NCI-H774 (cell line): ENCODE results near the gene LCN9.
"Not testable (repeated sequence)": the region's sequence is repeated elsewhere in the genome, so short reads cannot be mapped to it uniquely, and the experiment has no call there.

ENCODE experiments used
- DNase-seq: peaks from one replicate; lab custom pipeline; 2025; lab: John Stamatoyannopoulos, UW

The LCN9 gene

GRCh38 chr9:135671591-135672041 lies 8.5 kb downstream of the LCN9 start:
- DNase-seq: no peak

DNA sequence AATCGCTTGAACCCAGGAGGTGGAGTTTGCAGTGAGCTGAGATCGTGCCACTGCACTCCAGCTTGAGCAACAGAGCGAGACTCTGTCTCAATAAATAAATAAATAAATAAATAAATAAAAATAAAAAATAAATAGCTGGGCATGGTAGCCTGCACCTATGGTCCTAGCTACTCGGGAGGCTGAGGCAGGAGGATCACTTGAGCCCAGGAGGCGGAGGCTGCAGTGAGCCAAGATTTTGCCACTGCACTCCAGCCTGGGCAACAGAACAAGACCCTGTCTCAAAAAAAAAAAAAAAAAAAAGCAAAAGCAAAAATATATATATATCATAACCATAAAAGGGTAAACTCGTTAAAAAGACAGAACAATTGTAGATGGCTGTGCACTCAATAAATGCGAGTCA lies 9.7 kb downstream of the LCN9 start:
- not testable (repeated sequence) for DNase-seq

- DNase-seq: no peak
These were observed 10.8 kb downstream of the LCN9 start for GRCh38 chr9:135673941-135674340.

GRCh38 chr9:135674977-135675376 lies 11.9 kb downstream of the LCN9 start:
- no peak for DNase-seq

DNA sequence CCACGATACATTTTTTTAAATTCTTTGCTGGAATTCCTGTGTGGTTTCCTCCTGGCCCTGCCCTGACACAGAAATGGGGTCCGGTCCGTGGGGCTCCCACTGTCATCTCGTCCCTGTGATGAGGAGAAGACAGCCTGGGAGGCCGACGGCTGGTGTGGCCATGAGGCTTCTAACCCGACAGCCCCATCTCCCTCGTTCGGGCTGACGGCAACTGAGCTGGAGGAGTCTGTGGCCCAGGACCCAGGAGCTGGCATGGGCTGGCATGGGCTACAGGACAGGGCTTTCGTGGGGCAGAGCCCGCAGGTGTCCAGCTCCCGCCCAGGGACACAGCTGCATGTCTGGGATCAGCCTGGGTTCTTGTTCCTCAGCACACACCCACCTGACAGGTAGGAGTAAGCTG lies 13.8 kb downstream of the LCN9 start:
- DNase-seq: no peak

DNA sequence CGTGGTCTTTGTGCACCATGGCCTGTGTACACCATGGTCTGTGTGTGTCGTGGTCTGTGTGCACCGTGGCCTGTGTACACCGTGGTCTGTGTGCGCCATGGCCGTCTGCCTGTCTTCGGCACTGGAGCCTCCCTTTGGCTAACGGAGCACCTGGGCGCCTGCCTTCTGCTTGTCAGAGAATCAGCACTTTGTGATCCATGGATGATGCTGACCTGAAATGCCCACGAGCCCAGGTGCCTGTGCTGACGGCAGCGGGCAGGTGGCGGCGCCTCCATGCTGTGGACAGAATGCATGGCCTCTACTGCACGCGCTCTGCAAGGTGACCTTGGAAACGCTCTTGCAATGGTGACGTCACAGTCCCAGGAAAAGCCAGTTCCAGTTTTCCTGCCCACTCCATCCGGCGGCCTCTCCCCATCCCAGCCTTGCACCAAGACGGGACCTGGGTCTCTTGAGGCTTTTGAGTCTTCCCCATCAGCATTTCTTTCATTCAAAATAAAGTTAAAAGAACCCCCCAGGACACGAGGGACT lies 14.6 kb downstream of the LCN9 start:
- no peak for DNase-seq

DNA sequence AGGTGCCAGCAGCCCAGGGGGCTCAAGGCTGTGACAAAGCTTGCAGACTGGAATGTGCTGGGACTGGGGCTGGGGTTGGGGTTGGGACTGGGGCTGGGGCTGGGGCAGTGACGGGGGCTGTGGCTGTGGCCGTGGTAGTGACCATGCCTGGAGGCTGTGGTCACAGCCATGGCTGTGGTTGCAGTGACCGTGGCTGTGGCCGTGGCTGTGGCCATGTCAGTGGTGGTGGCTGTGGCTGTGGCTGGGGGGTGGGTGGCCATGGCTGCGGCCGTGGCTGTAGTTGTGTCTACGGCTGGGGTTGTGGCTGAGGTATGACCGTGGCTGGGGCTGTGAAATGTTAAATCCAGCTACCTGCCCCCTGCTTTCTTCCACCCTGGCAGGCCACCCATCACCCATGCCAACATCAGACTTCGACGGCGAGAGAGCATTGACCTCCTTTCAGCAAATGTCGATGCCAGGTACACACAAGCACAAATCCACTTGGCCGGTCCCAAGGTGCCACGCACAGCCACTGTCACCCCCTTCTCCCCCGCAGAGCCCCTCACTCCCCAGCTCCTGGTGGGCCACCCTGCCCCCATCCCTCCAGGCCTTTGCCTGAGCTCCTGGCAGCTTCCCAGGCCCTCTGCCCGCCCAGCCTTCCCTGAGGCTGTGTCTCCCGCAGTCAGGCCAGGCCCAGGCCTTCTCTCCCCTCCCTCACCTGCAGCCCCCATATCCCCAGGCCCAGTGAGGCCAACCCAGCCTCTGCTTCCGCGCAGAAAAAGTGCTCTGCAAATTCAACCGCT lies 15.3 kb downstream of the LCN9 start:
- no peak for DNase-seq

DNA sequence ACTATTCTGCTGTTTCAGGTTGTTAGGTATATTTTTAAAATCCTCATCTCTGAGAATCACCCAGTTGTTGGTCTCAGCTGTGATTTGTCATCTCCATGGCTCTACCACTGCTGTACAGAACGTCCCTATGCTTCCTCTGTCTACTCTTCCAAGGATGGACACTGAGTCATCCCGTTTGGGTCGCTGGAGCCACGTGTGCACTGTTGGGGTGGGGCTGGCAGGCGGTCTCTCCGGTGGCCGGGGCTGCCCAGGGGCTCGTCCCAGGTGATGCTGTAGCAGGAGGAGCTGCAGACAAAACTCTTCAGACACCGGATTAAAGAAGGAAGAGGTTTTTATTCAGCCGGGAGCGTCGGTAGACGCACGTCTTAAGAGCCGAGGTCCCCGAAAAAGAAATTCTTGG lies 16.9 kb downstream of the LCN9 start:
- DNase-seq: no peak

- no peak for DNase-seq
These were observed 18.1 kb downstream of the LCN9 start for GRCh38 chr9:135681161-135681560.

DNA sequence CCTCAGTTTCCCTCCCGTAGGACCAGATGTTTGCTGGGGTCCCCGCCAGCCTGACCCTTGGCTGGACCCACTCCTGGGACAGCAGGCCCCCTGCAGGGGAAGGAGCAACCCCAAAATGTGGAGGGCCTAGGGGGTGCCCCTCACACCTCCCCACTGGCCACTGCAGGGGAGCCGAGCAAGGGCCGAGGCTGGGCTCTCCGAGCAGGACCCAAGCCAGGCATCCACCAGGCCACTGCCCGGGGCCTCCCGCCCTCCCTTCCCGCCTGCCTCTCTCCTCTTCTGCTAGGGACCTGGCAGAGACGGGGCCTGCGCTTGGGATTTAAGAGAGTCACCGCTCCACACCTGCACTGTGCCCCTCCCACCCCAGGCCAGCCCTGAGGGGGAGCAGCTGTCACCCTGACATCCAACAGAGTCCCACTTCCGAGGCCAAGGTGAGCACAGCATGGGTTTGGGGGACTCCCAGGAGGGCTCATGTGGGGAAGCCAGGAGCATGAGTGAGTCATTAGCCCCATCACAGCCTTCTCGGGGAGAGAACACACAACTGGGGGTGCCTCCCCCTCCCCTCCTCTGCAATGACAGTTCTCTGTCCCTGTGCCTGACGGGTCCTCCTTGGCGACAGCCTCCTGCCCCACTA lies 20.4 kb downstream of the LCN9 start:
- DNase-seq: no peak

DNA sequence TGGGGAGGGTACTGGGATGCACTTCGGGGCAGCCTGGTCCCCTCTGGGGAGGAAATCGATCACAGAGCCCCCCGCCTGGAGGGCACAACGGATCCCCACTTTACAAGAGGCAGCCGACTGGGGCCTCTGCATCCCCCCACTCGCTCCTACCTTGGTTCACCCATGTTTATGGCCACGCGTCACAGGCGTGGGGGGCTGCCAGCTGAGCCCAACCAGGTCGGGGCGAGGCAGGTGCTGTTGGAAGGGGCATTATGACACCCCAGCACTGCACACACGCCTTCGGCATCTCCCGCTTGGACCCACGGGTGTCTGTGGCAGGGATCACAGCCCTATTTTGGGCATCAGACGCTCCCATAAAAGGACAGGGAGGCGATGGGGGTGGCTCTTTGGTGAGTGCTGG lies 21.6 kb downstream of the LCN9 start:
- DNase-seq: no peak

- no peak for DNase-seq
These were observed 24.1 kb downstream of the LCN9 start for GRCh38 chr9:135687216-135687615.

DNA sequence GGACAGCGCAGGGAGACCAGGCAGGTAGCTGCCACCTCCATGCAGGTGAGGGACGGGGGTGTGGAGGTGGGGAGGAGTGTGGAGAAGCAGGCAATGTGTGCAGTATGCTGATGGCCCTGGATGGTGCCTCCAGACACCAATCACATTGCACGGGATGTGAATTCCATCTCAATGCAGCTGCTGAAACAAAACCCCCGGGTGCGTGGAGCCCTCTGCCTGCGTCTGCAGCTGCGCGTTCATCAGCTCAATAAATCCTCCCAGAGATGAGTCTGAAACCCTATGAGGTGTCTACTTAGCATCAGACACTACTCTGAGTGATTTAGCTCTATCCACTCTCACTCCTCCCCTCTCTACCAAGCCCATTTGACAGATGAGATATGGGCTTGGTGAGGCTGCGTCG lies 25.9 kb downstream of the LCN9 start:
- no peak for DNase-seq

GRCh38 chr9:135690836-135691570 lies 27.9 kb downstream of the LCN9 start:
- DNase-seq: no peak

DNA sequence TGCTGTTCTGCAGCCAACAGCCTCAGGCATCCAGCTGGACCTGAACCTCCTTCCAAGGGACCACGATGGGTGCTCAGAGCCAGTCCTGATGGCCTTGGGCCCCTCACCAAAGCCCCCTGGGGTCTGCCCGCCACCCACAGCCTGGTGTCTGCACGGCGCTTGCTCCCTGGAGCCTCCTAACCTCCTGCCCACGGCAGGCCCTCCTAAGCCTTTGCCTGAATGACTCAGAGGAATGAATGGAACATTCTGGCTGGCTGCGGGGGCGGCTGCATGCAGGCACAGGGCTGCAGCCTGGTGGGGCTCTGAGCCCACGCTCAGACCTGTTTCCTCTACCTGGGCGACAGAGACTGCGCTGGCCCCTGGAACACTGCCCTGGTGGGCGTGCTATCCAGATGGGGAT lies 29.3 kb downstream of the LCN9 start:
- DNase-seq: no peak

GRCh38 chr9:135693265-135693664 lies 30.2 kb downstream of the LCN9 start:
- no peak for DNase-seq

- no peak for DNase-seq
These were observed 30.7 kb downstream of the LCN9 start for GRCh38 chr9:135693771-135694170.

GRCh38 chr9:135694414-135694813 lies 31.3 kb downstream of the LCN9 start:
- no peak for DNase-seq

GRCh38 chr9:135695036-135695435 lies 31.9 kb downstream of the LCN9 start:
- no peak for DNase-seq

GRCh38 chr9:135695642-135696041 lies 32.5 kb downstream of the LCN9 start:
- no peak for DNase-seq

- DNase-seq: no peak
These were observed 33.3 kb downstream of the LCN9 start for GRCh38 chr9:135696446-135696845.

GRCh38 chr9:135697226-135697625 lies 34.1 kb downstream of the LCN9 start:
- DNase-seq: no peak

- no peak for DNase-seq
These were observed 35.1 kb downstream of the LCN9 start for GRCh38 chr9:135698236-135698635.
